ENCODE results near the gene IGDCC3. TPM values are rescaled to one million over a fixed set of nuclear protein-coding genes. Genes with fewer than 3 reads are reported as not detected.

Gene IGDCC3
- total RNA-seq, 1 donor from 2014 or later: 0.13 TPM

GRCh38 chr15:65369212-65369547, 8.6 kb downstream of the IGDCC3 start:
- no peak for TF ChIP-seq CTCF (IDR thresholded peaks at IDR 0.05; ENCODE audit: insufficient read depth, low read length, poor library complexity, severe bottlenecking)
- Histone ChIP-seq H3K36me3 (ENCODE audit: control insufficient read depth, insufficient read depth, low read length) (no peaks in the 10 kb centered on the region), H3K4me3 (ENCODE audit: low read depth, low read length) (no peak overlapping the region), H3K27me3 (ENCODE audit: control insufficient read depth, insufficient read depth, low read length) (peaks cover 9% of the 10 kb centered on the region)
- no peak for DNase-seq (ENCODE audit: low read depth)

- no peak for TF ChIP-seq CTCF (IDR thresholded peaks at IDR 0.05; ENCODE audit: insufficient read depth, low read length, poor library complexity, severe bottlenecking)
- no peak for DNase-seq (ENCODE audit: low read depth)
- Histone ChIP-seq H3K4me3 (ENCODE audit: low read depth, low read length) (no peak overlapping the region), H3K36me3 (ENCODE audit: control insufficient read depth, insufficient read depth, low read length) (no peaks in the 10 kb centered on the region), H3K27me3 (ENCODE audit: control insufficient read depth, insufficient read depth, low read length) (peaks cover 13% of the 10 kb centered on the region)
Observed at GRCh38 chr15:65368302-65369211, 9.2 kb downstream of the IGDCC3 start.

GRCh38 chr15:65366122-65366892, 11.5 kb downstream of the IGDCC3 start:
- no peak for TF ChIP-seq CTCF (IDR thresholded peaks at IDR 0.05; ENCODE audit: insufficient read depth, low read length, poor library complexity, severe bottlenecking)
- DNase-seq (ENCODE audit: low read depth): no peak
- peaks cover 17% of the 10 kb centered on the region for H3K27me3 ChIP-seq (ENCODE audit: control insufficient read depth, insufficient read depth, low read length)
- H3K36me3 ChIP-seq (ENCODE audit: control insufficient read depth, insufficient read depth, low read length): no peaks in the 10 kb centered on the region
- no peak overlapping the region for H3K4me3 ChIP-seq (ENCODE audit: low read depth, low read length)

- no peak for TF ChIP-seq CTCF (IDR thresholded peaks at IDR 0.05; ENCODE audit: insufficient read depth, low read length, poor library complexity, severe bottlenecking)
- DNase-seq (ENCODE audit: low read depth): no peak
- Histone ChIP-seq H3K27me3 (ENCODE audit: control insufficient read depth, insufficient read depth, low read length) (peaks cover 17% of the 10 kb centered on the region), H3K36me3 (ENCODE audit: control insufficient read depth, insufficient read depth, low read length) (no peaks in the 10 kb centered on the region), H3K4me3 (ENCODE audit: low read depth, low read length) (no peak overlapping the region)
Observed at GRCh38 chr15:65365229-65365628, 12.6 kb downstream of the IGDCC3 start.

DNA sequence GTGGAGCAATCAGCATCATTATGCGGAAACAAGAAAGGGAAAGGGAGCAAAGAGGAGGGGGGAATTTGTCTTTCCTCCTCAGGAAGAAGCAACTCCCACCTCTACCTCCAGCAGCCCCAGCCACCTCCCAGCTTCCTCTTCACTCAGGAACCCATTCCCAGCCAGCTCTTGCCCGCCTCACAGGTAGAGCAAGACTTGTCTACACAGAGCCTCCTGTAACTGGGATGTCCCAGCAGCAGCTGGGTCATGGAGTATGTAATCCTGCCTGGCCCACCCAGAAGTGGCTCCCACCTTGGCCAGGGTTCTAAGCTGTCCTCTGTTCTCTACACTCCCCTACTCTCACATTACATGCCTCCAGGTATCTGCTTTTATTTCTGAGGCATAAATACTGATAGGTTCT, 14.0 kb downstream of the IGDCC3 start:
- peaks cover 20% of the 10 kb centered on the region for H3K27me3 ChIP-seq (ENCODE audit: control insufficient read depth, insufficient read depth, low read length)
- no peak for TF ChIP-seq CTCF (IDR thresholded peaks at IDR 0.05; ENCODE audit: insufficient read depth, low read length, poor library complexity, severe bottlenecking)
- H3K4me3 ChIP-seq (ENCODE audit: low read depth, low read length): no peak overlapping the region
- no peaks in the 10 kb centered on the region for H3K36me3 ChIP-seq (ENCODE audit: control insufficient read depth, insufficient read depth, low read length)
- no peak for DNase-seq (ENCODE audit: low read depth)
